Superior temporal gyrus (tissue), 1 donor: ENCODE measurements around the gene LRRC8B.
A peak's percentile ranks its signal among the peaks of the same experiment; 100 is the strongest.
"Not testable (repeated sequence)": the region's sequence is repeated elsewhere in the genome, so short reads cannot be mapped to it uniquely, and the experiment has no call there.

Experiments
- DNase-seq: peaks from one replicate; pipeline ENCODE4 v3.0.0-alpha.2; 2016; ENCODE audit errors: extremely low spot score

The LRRC8B gene

GRCh38 chr1:89607586-89608318, 83.1 kb downstream of the LRRC8B start:
- peak; percentile 19 for DNase-seq

- no peak for DNase-seq
Measured at GRCh38 chr1:89608319-89608983, 83.8 kb downstream of the LRRC8B start.

- DNase-seq = no peak
Measured at GRCh38 chr1:89608984-89609725, 84.5 kb downstream of the LRRC8B start.

- peak; percentile 56 for DNase-seq
Measured at GRCh38 chr1:89609781-89610456, 85.3 kb downstream of the LRRC8B start.

GRCh38 chr1:89610457-89611011, 85.9 kb downstream of the LRRC8B start:
- DNase-seq = no peak

GRCh38 chr1:89611721-89612120, 87.1 kb downstream of the LRRC8B start:
- DNase-seq = no peak

GRCh38 chr1:89613928-89614327, 89.3 kb downstream of the LRRC8B start:
- no peak for DNase-seq

- DNase-seq = peak; percentile 43
Measured at GRCh38 chr1:89615676-89616598, 91.3 kb downstream of the LRRC8B start.

- peak; percentile 50 for DNase-seq
Measured at GRCh38 chr1:89616844-89617627, 92.4 kb downstream of the LRRC8B start.

GRCh38 chr1:89620664-89621063, 96.0 kb downstream of the LRRC8B start:
- no peak for DNase-seq

GRCh38 chr1:89622895-89623294, 98.3 kb downstream of the LRRC8B start:
- no peak for DNase-seq

- DNase-seq = peak; percentile 85
Measured at GRCh38 chr1:89624314-89624713, 99.7 kb downstream of the LRRC8B start.

- DNase-seq = peak; percentile 58
Measured at GRCh38 chr1:89624715-89625323, 100.2 kb downstream of the LRRC8B start.

GRCh38 chr1:89627596-89627962, 103.0 kb downstream of the LRRC8B start:
- peak; percentile 86 for DNase-seq

- DNase-seq = no peak
Measured at GRCh38 chr1:89629146-89629545, 104.5 kb downstream of the LRRC8B start.

- not testable (repeated sequence) for DNase-seq
Measured at GRCh38 chr1:89629600-89629999, 105.0 kb downstream of the LRRC8B start.

GRCh38 chr1:89630048-89630447, 105.4 kb downstream of the LRRC8B start:
- peak; percentile 30 for DNase-seq

GRCh38 chr1:89631816-89632656, 107.4 kb downstream of the LRRC8B start:
- DNase-seq = peak; percentile 70
